ENCODE data around the gene RAB33B.

DNA sequence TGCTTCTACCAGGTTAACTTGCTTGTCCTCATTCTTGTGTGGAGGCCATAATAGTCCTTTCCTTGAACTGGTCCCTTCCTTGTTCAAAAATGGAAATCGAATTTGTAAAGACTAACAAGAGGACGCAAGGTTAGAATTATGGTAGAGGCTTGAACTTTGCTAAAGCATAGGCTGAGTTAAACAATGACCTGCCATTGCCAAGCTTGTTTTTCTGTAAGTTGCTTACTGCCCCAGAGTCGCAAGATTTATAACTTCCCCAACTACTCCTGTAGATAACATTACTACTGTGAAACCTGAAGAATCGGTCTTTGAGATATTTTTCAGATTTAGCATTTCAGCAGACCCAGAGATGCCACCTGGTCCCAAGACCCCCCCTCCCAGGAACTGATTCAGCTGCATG, 45.3 kb downstream of the RAB33B start:
- TF ChIP-seq EP300 (IDR thresholded peaks at IDR 0.05) = no peak
- no peak for TF ChIP-seq POLR2AphosphoS5 (IDR thresholded peaks at IDR 0.05)
